ENCODE results near the gene SEC14L5.

Gene SEC14L5

DNA sequence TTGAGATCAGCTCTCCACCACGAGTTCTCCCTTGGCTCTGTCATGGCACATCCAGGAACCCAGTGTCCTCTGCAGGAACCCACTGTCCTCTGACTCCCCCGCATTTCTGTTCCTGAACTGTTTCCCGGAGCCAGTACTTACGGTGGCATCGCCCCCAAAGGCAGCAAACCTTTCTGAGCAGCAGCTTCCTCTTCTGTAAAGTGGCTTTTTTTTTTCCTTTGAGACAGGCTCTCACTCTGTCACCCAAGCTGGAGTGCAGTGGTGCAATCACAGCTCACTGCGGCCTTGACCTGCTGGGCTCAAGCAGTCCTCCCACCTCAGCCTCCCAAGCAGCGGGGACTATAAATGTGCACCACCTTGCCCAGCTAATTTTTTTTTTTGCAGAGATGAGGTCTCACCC lies 43.4 kb downstream of the SEC14L5 start:
- ATAC-seq (no peak), DNase-seq (no peak)
- no peaks in the 10 kb centered on the region for H3K36me3 Mint-ChIP-seq (ENCODE audit: low read depth)
- no peak overlapping the region for H3K27ac Mint-ChIP-seq
- no peaks in the 10 kb centered on the region for H3K4me1 Mint-ChIP-seq
- H3K27me3 Mint-ChIP-seq: peaks cover 3% of the 10 kb centered on the region
- no peaks in the 10 kb centered on the region for H3K9me3 Mint-ChIP-seq
- H3K4me3 Mint-ChIP-seq: no peak overlapping the region

DNA sequence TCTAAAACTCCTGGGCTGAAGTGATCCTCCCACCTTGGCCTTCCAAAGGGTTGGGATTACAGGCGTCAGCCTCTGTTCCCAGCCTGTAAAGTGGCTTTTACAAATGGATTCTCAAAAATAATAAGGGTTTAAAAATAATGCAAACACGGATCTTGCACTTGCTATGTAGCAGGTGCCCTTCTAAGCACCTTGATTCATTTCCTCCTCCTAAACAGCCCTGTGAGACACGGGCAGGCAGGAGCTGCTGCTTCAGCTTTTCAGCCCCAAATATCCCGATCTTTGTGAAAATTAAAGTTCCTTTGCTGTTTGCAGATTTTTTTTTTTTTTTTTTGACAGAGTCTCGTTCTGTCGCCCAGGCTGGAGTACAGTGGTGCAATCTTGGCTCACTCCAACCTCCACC lies 43.9 kb downstream of the SEC14L5 start:
- no peaks in the 10 kb centered on the region for H3K36me3 Mint-ChIP-seq (ENCODE audit: low read depth)

GRCh38 chr16:5002699-5003143 lies 44.6 kb downstream of the SEC14L5 start:
- H3K9me3 Mint-ChIP-seq: no peaks in the 10 kb centered on the region
- DNase-seq (no peak), ATAC-seq (no peak)
- H3K27ac Mint-ChIP-seq: no peak overlapping the region
- no peaks in the 10 kb centered on the region for H3K36me3 Mint-ChIP-seq (ENCODE audit: low read depth)
- H3K4me3 Mint-ChIP-seq: no peak overlapping the region
- H3K4me1 Mint-ChIP-seq: no peaks in the 10 kb centered on the region
- H3K27me3 Mint-ChIP-seq: peaks cover under 1% of the 10 kb centered on the region

More for the DNA sequence above, 43.9 kb downstream of the SEC14L5 start:
- no peak for DNase-seq
- ATAC-seq: no peak
- no peak overlapping the region for H3K27ac Mint-ChIP-seq
- H3K4me1 Mint-ChIP-seq: no peaks in the 10 kb centered on the region
- H3K9me3 Mint-ChIP-seq: no peaks in the 10 kb centered on the region
- peaks cover 3% of the 10 kb centered on the region for H3K27me3 Mint-ChIP-seq
- no peak overlapping the region for H3K4me3 Mint-ChIP-seq

DNA sequence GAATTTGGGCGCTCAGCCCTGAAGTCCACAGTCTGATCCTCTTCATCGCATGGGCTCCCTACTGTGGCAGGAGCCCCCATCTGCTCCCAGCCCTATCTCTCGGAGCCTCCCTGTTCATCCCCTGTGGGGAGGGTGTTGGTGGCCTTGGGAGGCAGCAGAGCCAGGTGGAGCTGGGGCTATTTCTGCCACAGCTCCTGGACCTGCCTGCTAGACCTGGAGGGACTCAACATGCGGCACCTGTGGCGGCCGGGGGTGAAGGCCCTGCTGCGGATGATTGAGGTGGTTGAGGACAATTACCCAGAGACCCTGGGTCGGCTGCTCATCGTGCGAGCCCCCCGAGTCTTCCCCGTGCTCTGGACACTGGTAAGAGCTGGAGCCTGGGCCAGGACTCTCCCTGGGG lies 45.1 kb downstream of the SEC14L5 start:
- Mint-ChIP-seq H3K27me3 (no peaks in the 10 kb centered on the region), H3K27ac (no peak overlapping the region), H3K4me1 (no peaks in the 10 kb centered on the region), H3K9me3 (no peaks in the 10 kb centered on the region), H3K36me3 (ENCODE audit: low read depth) (no peaks in the 10 kb centered on the region), H3K4me3 (no peak overlapping the region)
- no peak for ATAC-seq
- no peak for DNase-seq

DNA sequence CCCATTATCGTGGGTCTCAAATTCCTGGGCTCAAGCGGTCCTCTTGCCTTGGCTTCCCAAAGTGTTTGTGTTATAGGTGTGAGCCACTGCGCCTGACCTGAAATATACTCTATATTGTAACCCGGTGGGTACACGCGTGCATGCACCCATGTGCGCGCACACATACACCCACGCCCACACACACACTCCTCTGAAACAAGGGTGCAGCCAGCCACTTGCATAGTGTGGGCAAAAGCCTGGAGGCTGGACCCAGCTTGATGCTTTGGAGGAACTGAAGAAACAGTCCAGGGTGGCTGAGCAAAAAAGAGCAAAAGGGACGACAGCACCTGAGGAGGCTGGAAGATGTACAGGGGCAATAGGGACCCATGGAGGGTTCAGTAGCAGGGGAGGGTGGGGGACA lies 45.7 kb downstream of the SEC14L5 start:
- Mint-ChIP-seq H3K4me3 (no peak overlapping the region), H3K36me3 (ENCODE audit: low read depth) (no peaks in the 10 kb centered on the region), H3K27me3 (no peaks in the 10 kb centered on the region), H3K9me3 (no peaks in the 10 kb centered on the region), H3K4me1 (no peaks in the 10 kb centered on the region), H3K27ac (no peak overlapping the region)
- ATAC-seq (no peak), DNase-seq (no peak)

DNA sequence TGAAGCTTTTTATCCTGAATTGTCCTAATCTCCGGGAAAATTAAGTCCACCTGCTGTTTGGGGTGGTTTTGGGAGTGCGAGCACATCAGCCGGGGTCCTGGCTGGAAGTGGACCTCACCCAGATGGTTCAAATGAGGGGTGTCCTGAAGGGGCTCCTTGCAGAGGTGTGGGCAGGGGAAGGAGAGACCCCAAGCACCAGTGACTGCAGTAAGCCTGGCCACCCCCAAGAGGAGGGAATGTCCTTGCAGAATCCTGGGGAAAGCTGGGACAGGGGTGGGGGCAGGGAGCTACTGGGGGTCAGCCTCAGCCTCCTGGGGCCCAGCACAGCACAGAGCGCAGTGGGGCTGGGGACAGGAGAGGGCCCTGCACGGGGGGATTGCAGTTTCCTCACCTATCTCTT lies 46.2 kb downstream of the SEC14L5 start:
- Mint-ChIP-seq H3K27me3 (peaks cover 2% of the 10 kb centered on the region), H3K9me3 (no peaks in the 10 kb centered on the region), H3K4me1 (no peaks in the 10 kb centered on the region), H3K4me3 (no peak overlapping the region), H3K27ac (no peak overlapping the region), H3K36me3 (ENCODE audit: low read depth) (no peaks in the 10 kb centered on the region)
- DNase-seq (no peak), ATAC-seq (no peak)

DNA sequence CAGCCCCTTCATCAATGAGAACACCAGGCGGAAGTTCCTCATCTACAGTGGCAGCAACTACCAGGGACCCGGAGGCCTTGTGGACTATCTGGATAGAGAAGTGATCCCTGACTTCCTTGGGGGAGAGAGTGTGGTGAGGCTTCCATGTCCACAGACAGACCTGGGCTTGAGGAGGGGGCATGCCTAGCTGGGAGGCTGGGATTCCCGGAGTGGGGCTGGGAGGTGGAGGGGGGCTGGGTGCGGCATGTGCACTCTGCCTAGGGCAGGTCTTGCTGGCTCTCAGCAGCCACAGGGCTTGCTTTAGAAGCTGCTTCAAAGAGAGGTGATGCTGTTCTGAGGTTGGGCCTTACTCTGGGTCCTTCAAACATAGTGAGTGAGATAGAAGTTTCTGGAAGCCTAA lies 47.8 kb downstream of the SEC14L5 start:
- no peaks in the 10 kb centered on the region for H3K36me3 Mint-ChIP-seq (ENCODE audit: low read depth)
- no peaks in the 10 kb centered on the region for H3K9me3 Mint-ChIP-seq
- ATAC-seq (no peak), DNase-seq (no peak)
- no peaks in the 10 kb centered on the region for H3K4me1 Mint-ChIP-seq
- no peak overlapping the region for H3K27ac Mint-ChIP-seq
- peaks cover 7% of the 10 kb centered on the region for H3K27me3 Mint-ChIP-seq
- no peak overlapping the region for H3K4me3 Mint-ChIP-seq

DNA sequence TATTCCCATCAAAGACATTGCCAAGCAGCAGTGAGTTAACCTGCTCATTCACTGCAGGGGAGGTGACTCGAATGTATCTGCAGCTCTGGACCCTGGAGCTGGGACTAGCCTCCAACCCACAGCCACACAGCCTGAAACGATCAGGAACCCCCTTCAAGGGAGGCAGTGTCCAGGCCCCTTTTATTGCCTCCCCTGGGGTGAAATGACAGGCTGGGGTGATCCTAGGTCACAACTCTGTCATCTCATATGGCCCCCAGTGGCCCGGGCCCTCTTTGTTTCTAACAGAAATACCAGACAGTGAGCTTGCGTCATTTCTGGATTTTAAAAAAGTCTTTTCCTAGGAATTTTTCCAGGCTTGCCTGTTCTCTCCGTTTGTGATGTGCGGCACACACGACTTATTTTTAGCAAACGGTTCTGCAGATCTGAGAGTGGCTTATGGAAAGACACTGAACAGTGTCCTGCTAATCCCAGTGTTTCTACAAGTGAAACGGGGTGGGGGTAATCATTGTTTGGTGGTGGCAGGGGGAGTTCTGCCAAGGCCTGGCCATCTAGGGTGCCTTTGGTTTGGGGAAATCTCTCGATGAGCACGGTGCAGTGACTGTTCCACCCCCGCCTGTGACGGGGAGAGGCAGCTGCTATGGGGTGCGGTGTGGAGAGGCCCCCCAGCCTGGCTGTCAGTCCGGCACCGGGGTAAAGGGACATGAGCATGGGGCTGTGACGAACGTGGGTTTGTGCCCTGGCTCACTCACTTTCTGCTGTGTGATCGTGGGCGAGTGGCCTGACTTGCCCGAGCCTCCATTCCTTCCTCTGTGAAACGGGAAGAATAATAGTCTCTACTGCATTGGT lies 48.4 kb downstream of the SEC14L5 start:
- H3K4me1 Mint-ChIP-seq: no peaks in the 10 kb centered on the region
- no peaks in the 10 kb centered on the region for H3K9me3 Mint-ChIP-seq
- H3K36me3 Mint-ChIP-seq (ENCODE audit: low read depth): no peaks in the 10 kb centered on the region
- no peak for DNase-seq
- H3K27me3 Mint-ChIP-seq: peaks cover 7% of the 10 kb centered on the region
- ATAC-seq: no peak
- no peak overlapping the region for H3K27ac Mint-ChIP-seq
- no peak overlapping the region for H3K4me3 Mint-ChIP-seq

- no peak for DNase-seq
- no peak for ATAC-seq
- Mint-ChIP-seq H3K27ac (no peak overlapping the region), H3K9me3 (no peaks in the 10 kb centered on the region), H3K4me3 (no peak overlapping the region), H3K36me3 (ENCODE audit: low read depth) (no peaks in the 10 kb centered on the region), H3K4me1 (no peaks in the 10 kb centered on the region), H3K27me3 (peaks cover 7% of the 10 kb centered on the region)
Measured at GRCh38 chr16:5007256-5007655, 49.1 kb downstream of the SEC14L5 start.

- no peaks in the 10 kb centered on the region for H3K36me3 Mint-ChIP-seq (ENCODE audit: low read depth)
- H3K27ac Mint-ChIP-seq: no peak overlapping the region
- DNase-seq (no peak), ATAC-seq (no peak)
- H3K4me3 Mint-ChIP-seq: no peak overlapping the region
- H3K4me1 Mint-ChIP-seq: no peaks in the 10 kb centered on the region
- no peaks in the 10 kb centered on the region for H3K9me3 Mint-ChIP-seq
- H3K27me3 Mint-ChIP-seq: peaks cover 7% of the 10 kb centered on the region
Measured at GRCh38 chr16:5008311-5008731, 50.2 kb downstream of the SEC14L5 start.

GRCh38 chr16:5010576-5011329 lies 52.6 kb downstream of the SEC14L5 start:
- peaks cover 7% of the 10 kb centered on the region for H3K27me3 Mint-ChIP-seq
- DNase-seq (no peak), ATAC-seq (no peak)
- H3K36me3 Mint-ChIP-seq (ENCODE audit: low read depth): no peaks in the 10 kb centered on the region
- no peak overlapping the region for H3K27ac Mint-ChIP-seq
- H3K9me3 Mint-ChIP-seq: no peaks in the 10 kb centered on the region
- H3K4me1 Mint-ChIP-seq: no peaks in the 10 kb centered on the region
- no peak overlapping the region for H3K4me3 Mint-ChIP-seq

- no peak for ATAC-seq
- Mint-ChIP-seq H3K27ac (no peak overlapping the region), H3K9me3 (no peaks in the 10 kb centered on the region)
Measured at GRCh38 chr16:5011637-5012036, 53.5 kb downstream of the SEC14L5 start.

GRCh38 chr16:5012887-5013286 lies 54.8 kb downstream of the SEC14L5 start:
- no peak overlapping the region for H3K4me3 Mint-ChIP-seq
- ATAC-seq (no peak), DNase-seq (no peak)
- H3K36me3 Mint-ChIP-seq (ENCODE audit: low read depth): no peaks in the 10 kb centered on the region
- peaks cover 7% of the 10 kb centered on the region for H3K27me3 Mint-ChIP-seq
- no peak overlapping the region for H3K27ac Mint-ChIP-seq
- no peaks in the 10 kb centered on the region for H3K4me1 Mint-ChIP-seq
- H3K9me3 Mint-ChIP-seq: no peaks in the 10 kb centered on the region

More at GRCh38 chr16:5011637-5012036, 53.5 kb downstream of the SEC14L5 start:
- Mint-ChIP-seq H3K27me3 (peaks cover 7% of the 10 kb centered on the region), H3K4me3 (no peak overlapping the region), H3K36me3 (ENCODE audit: low read depth) (no peaks in the 10 kb centered on the region), H3K4me1 (no peaks in the 10 kb centered on the region)
- no peak for DNase-seq

DNA sequence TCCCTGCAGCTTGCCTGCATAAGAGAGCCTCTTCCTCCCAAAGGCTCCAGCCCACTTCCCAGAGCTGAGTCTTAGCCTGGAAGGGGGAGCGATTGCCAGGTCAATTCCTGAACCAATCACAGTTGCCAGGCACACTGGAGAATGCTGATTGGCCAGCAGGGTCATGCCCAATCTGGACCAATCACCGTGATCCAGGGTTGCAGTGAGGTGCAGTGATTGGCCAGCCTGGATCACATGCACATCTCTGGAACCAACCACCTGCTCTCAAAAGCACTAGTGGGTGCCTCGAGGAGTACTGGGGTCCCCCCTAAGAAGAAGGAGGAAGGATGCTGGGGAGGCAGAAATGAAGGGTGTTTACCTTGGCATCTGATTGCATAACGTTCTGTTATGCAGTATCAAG lies 57.2 kb downstream of the SEC14L5 start:
- ATAC-seq (no peak), DNase-seq (no peak)
- Mint-ChIP-seq H3K4me1 (no peaks in the 10 kb centered on the region), H3K27me3 (peaks cover 4% of the 10 kb centered on the region), H3K27ac (no peak overlapping the region), H3K9me3 (no peaks in the 10 kb centered on the region), H3K4me3 (no peak overlapping the region), H3K36me3 (ENCODE audit: low read depth) (no peaks in the 10 kb centered on the region)

DNA sequence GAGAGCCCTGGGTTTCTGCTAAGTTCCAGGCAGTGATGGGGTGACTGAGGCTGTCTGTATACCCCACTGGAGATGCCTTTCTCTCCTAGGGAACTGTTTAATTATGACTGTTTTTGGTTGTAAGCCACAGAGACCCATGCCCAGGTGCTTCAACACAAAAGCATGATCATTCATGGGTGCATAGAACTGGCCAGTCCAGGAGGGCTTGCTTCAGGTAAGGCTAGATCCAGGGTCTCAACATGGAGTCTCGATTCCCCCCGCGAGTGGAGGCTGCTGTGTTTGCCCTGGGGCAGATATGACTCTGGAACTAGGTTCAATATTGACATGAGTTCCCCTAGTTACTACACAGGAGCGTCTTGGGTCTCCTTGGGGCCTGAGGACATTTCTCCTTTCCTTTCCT lies 57.8 kb downstream of the SEC14L5 start:
- DNase-seq (no peak), ATAC-seq (no peak)
- Mint-ChIP-seq H3K9me3 (no peaks in the 10 kb centered on the region), H3K27me3 (no peaks in the 10 kb centered on the region), H3K36me3 (ENCODE audit: low read depth) (no peaks in the 10 kb centered on the region), H3K4me1 (no peaks in the 10 kb centered on the region), H3K4me3 (no peak overlapping the region), H3K27ac (no peak overlapping the region)

All from activated naive CD8-positive, alpha-beta T cell treated with anti-CD3 and anti-CD28 coated beads, Interleukin-2, amount 50 U/mL, for 24 hours (primary cell).